HepG2 (cell line): Measurements from ENCODE around the gene GZF1. TPM values are rescaled to one million over a fixed set of nuclear protein-coding genes. Genes with fewer than 3 reads are reported as not detected.

ENCODE experiments used
- FOXJ3 ChIP-seq: sonication (generic); formaldehyde crosslinking; IDR thresholded peaks from 2 replicates; pipeline ENCODE4 v1.4.0; 2020; ENCODE audit warnings: missing genetic modification reagents, mild to moderate bottlenecking, borderline replicate concordance
- FOXK1 ChIP-seq: sonication (generic); formaldehyde crosslinking; IDR thresholded peaks from 2 replicates; pipeline ENCODE4 v1.4.0; 2020; ENCODE audit warnings: low read depth, missing genetic modification reagents, borderline replicate concordance
- GATAD1 ChIP-seq: IDR thresholded peaks from 2 replicates; pipeline ENCODE4 v1.6.1; 2016; ENCODE audit warnings: missing genetic modification reagents, missing compliant biosample characterization
- HNF1B ChIP-seq: sonication (generic); formaldehyde crosslinking; IDR thresholded peaks from 2 replicates; pipeline ENCODE4 v1.5.1; 2020; ENCODE audit warnings: mild to moderate bottlenecking, moderate library complexity, missing genetic modification reagents
- ISX ChIP-seq: sonication (generic); formaldehyde crosslinking; conservative IDR thresholded peaks from 2 replicates; pipeline ENCODE4 v1.5.0; 2020; ENCODE audit warnings: missing genetic modification reagents
- KLF12 ChIP-seq: sonication (generic); formaldehyde crosslinking; IDR thresholded peaks from 2 replicates; pipeline ENCODE4 v1.4.0; 2020; ENCODE audit warnings: missing genetic modification reagents, borderline replicate concordance
- KLF6 ChIP-seq: IDR thresholded peaks from 2 replicates; pipeline ENCODE4 v1.8.0; 2016; ENCODE audit warnings: missing biosample characterization, missing genetic modification reagents
- NFE2L2 ChIP-seq: fragments of 150-350 bp; IDR thresholded peaks from 2 replicates; pipeline ENCODE4 v1.6.1; 2014; ENCODE audit warnings: low read length
- RFX5 ChIP-seq: IDR thresholded peaks from 2 replicates; pipeline ENCODE4 v1.6.1; 2011; ENCODE audit warnings: low read depth, low read length, improper control_type of control experiment
- SKI ChIP-seq: fragments of 450-650 bp; IDR thresholded peaks from one replicate; pipeline ENCODE4 v1.6.1; 2018; ENCODE audit warnings: mild to moderate bottlenecking; ENCODE audit not compliant: partially characterized antibody
- ZBTB38 ChIP-seq: sonication (generic); formaldehyde crosslinking; IDR thresholded peaks from 2 replicates; pipeline ENCODE4 v1.5.1; 2020; ENCODE audit warnings: mild to moderate bottlenecking, missing genetic modification reagents
- ZFP90 ChIP-seq: sonication (generic); formaldehyde crosslinking; IDR thresholded peaks from 2 replicates; pipeline ENCODE4 v1.8.0; 2022; ENCODE audit warnings: missing genetic modification reagents, mild to moderate bottlenecking, inconsistent platforms, borderline replicate concordance
- ZNF441 ChIP-seq: sonication (generic); formaldehyde crosslinking; IDR thresholded peaks from 2 replicates; pipeline ENCODE4 v1.7.0; 2021; ENCODE audit warnings: missing genetic modification reagents, borderline replicate concordance
- ZNF556 ChIP-seq: sonication (generic); formaldehyde crosslinking; IDR thresholded peaks from 2 replicates; pipeline ENCODE4 v1.4.0; 2020; ENCODE audit warnings: mild to moderate bottlenecking, missing genetic modification reagents, borderline replicate concordance
- ZNF558 ChIP-seq: sonication (generic); formaldehyde crosslinking; IDR thresholded peaks from 2 replicates; pipeline ENCODE4 v1.9.0; 2022; ENCODE audit warnings: mild to moderate bottlenecking, missing genetic modification reagents, borderline replicate concordance
- ZNF737 ChIP-seq: sonication (generic); formaldehyde crosslinking; IDR thresholded peaks from 2 replicates; pipeline ENCODE4 v1.5.0; 2020; ENCODE audit warnings: missing genetic modification reagents, mild to moderate bottlenecking, borderline replicate concordance
- ZNF816 ChIP-seq: sonication (generic); formaldehyde crosslinking; IDR thresholded peaks from 2 replicates; pipeline ENCODE4 v1.8.0; 2022; ENCODE audit warnings: missing genetic modification reagents, mild to moderate bottlenecking, borderline replicate concordance
- ZSCAN20 ChIP-seq: sonication (generic); formaldehyde crosslinking; IDR thresholded peaks from 2 replicates; pipeline ENCODE4 v1.4.0; 2020; ENCODE audit warnings: missing genetic modification reagents, mild to moderate bottlenecking, borderline replicate concordance
- ZSCAN21 ChIP-seq: sonication (generic); formaldehyde crosslinking; IDR thresholded peaks from 2 replicates; pipeline ENCODE4 v1.8.0; 2022; ENCODE audit warnings: mild to moderate bottlenecking, missing genetic modification reagents, moderate library complexity, borderline replicate concordance
- polyA plus RNA-seq, 8 experiments: library from polyadenylated mRNA; depleted of rRNA in 3 of 8; stranded (reverse) in 7 of 8; unstranded in 1 of 8; fragments of >200 nt; fragmentation: Illumina TruSeq in 4 of 8; extraction: Trizol in 4 of 8; gene quantifications; 2 replicates each; pipeline versions ENCODE4 v1.2.1 to v1.2.3, GENCODE V29; 2011 to 2016; ENCODE audit warnings: low read depth in 4 of 8, missing spikeins in 1 of 8, mixed read lengths in 1 of 8; ENCODE audit not compliant: insufficient read depth in 1 of 8
- total RNA-seq, 5 experiments: library from RNA; depleted of rRNA; stranded (reverse); fragments of >200 nt; fragmentation: Illumina TruSeq; extraction: Trizol; gene quantifications; 2 replicates each; pipeline ENCODE4 v1.2.3, GENCODE V29; 2016; ENCODE audit warnings: low read depth in 1 of 5
- TF ChIP-seq, protein P1 (sequence below): sonication (generic); formaldehyde crosslinking; IDR thresholded peaks from 2 replicates; pipeline ENCODE4 v1.4.0; 2020; ENCODE audit warnings: missing genetic modification reagents; ENCODE audit errors: not compliant biosample characterization
- TF ChIP-seq, protein P2 (sequence below): sonication (generic); formaldehyde crosslinking; IDR thresholded peaks from 2 replicates; pipeline ENCODE4 v1.5.1; 2020; ENCODE audit warnings: missing genetic modification reagents, mild to moderate bottlenecking, borderline replicate concordance
- TF ChIP-seq, protein P3 (sequence below): sonication (generic); formaldehyde crosslinking; IDR thresholded peaks from 2 replicates; pipeline ENCODE4 v1.4.0; 2020; ENCODE audit warnings: mild to moderate bottlenecking, missing genetic modification reagents

Gene GZF1
- total and polyA plus RNA-seq, 2 of the 13 experiments (the other 11 are each of a cell fraction or from before 2014, with no cell fraction given) = 16.9 to 26.0 TPM

DNA sequence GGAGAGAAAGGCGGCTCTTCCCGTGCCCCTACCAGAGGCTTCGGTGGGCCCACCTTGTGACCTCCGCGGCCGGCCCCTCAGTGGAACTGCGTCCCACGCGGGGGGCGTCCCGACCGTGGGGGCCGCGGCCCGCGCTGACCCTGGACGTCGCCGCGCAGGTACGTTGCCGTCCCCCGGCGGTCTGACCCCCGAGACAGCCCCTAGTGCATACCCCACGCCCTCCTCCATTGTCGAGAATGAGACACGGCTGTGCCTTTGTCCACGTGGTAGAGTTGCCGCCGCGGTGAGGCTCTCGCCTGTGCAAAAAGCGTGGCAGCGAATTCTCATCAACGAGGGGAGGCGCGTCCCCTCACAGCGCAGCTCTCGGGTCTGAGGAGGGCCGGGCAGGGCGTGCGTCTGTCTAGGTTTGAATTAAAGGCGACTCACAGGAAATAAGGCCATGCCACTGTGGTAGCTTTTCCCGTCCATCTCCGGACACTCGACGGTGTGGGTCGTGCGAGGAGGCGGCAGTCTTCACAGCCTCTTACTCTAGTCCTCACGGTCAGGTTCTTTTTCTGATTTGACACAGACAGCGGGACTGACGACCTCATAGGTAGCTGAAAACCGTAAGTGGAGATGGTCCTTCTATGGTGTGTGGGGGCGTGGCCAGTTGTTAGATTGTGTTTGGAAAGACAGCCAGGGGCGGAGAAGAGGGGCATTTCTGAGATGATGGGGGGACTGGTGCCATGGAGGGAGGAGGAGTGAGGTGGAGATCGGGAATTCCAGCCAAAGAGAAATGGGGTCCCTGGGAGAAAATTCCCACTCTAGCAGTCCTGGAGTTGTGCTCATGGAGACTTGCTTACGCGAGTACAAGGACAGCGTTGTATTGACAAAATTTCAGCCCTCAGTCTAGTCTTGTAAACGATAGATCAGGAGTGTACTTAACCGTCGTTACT, 10.8 kb upstream of the GZF1 start (continued):
- TF ChIP-seq FOXK1 (CRISPR knock-in tag) = no peak
- TF ChIP-seq ZNF816 (CRISPR knock-in tag) = peak; percentile 26; the same call in 1 of the 2 replicates
- TF ChIP-seq ZNF556 = no peak; the same call in none of the 2 replicates
- 0 out of 2 replicates have a peak, but pooled peaks have one; percentile 39 for TF ChIP-seq ZSCAN20
- TF ChIP-seq, protein P1, sequence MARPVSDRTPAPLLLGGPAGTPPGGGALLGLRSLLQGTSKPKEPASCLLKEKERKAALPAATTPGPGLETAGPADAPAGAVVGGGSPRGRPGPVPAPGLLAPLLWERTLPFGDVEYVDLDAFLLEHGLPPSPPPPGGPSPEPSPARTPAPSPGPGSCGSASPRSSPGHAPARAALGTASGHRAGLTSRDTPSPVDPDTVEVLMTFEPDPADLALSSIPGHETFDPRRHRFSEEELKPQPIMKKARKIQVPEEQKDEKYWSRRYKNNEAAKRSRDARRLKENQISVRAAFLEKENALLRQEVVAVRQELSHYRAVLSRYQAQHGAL (CRISPR knock-in tag) = peak; percentile 13
- TF ChIP-seq KLF6 (CRISPR knock-in tag) = no peak; the same call in 1 of the 2 replicates
- TF ChIP-seq, protein P2, sequence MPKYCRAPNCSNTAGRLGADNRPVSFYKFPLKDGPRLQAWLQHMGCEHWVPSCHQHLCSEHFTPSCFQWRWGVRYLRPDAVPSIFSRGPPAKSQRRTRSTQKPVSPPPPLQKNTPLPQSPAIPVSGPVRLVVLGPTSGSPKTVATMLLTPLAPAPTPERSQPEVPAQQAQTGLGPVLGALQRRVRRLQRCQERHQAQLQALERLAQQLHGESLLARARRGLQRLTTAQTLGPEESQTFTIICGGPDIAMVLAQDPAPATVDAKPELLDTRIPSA (CRISPR knock-in tag) = peak; percentile 94; the same call in 1 of the 2 replicates
- TF ChIP-seq, protein P3, sequence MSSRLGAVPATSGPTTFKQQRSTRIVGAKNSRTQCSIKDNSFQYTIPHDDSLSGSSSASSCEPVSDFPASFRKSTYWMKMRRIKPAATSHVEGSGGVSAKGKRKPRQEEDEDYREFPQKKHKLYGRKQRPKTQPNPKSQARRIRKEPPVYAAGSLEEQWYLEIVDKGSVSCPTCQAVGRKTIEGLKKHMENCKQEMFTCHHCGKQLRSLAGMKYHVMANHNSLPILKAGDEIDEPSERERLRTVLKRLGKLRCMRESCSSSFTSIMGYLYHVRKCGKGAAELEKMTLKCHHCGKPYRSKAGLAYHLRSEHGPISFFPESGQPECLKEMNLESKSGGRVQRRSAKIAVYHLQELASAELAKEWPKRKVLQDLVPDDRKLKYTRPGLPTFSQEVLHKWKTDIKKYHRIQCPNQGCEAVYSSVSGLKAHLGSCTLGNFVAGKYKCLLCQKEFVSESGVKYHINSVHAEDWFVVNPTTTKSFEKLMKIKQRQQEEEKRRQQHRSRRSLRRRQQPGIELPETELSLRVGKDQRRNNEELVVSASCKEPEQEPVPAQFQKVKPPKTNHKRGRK (CRISPR knock-in tag) = peak; percentile 31; the same call in 1 of the 2 replicates
- TF ChIP-seq ZNF558 = peak; percentile 93; the same call in 1 of the 2 replicates
- no peak; the same call in 1 of the 2 replicates for TF ChIP-seq GATAD1
- TF ChIP-seq HNF1B (CRISPR knock-in tag) = peak; percentile 89
- peak; percentile 82; the same call in 1 of the 2 replicates for TF ChIP-seq ZNF441 (CRISPR knock-in tag)
- no peak; the same call in 1 of the 2 replicates for TF ChIP-seq ZBTB38 (CRISPR knock-in tag)
- TF ChIP-seq KLF12 = no peak
- TF ChIP-seq RFX5 = no peak
- TF ChIP-seq FOXJ3 (CRISPR knock-in tag) = no peak
- TF ChIP-seq SKI = no peak
- TF ChIP-seq ZFP90 = peak; percentile 29; the same call in 1 of the 2 replicates
- peak; percentile 61 for TF ChIP-seq ISX (CRISPR knock-in tag)
- no peak for TF ChIP-seq NFE2L2
- 0 out of 2 replicates have a peak, but pooled peaks have one; percentile 50 for TF ChIP-seq ZSCAN21 (CRISPR knock-in tag)
- TF ChIP-seq ZNF737 (CRISPR knock-in tag) = 0 out of 2 replicates have a peak, but pooled peaks have one; percentile 67
